ENCODE results near the gene OCA2.
"Not testable (repeated sequence)": the region's sequence is repeated elsewhere in the genome, so short reads cannot be mapped to it uniquely, and the experiment has no call there.

Gene OCA2

DNA sequence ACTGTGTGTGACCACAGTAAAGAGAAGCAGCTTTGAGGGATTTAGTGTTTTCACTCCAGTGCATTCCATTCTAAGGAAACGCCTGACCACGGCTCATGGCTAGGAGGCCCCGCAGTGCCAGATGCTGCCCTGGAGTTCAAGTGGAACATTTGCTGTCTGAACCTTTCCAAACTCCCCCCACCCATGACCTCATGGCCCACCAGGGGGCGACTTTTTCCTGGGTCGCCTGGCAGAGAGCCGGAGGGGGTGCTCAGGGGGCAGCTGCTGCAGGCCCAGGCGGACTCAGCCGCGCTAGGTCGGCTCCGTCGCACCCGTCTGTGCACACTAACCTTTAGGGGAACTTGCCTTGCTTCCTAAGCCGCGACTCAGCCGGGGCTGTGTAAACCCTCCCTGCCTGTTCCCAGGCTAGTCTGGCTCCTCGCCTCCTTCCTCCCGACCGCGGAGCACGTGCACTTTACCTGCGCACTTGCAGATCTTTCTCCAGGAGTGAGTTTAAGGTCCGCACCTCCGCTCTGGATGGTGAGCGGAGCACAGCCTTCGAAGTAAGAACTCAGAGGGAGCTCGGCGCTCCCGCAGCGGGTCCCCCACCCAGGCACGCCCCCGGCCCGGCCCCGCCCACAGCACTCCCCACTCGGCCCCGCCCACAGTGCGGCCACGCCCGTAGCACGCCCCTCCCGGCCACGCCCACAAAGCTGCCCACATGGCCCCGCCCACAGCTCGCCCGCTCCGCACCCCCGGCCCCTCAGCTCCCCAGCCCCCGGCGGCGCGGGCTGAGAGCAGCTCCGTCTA, at the start of gene OCA2:
Gene OCA2 (minus strand): TSS at position 550 of the 789 bp plus-strand sequence. CDS start 17,441 bp downstream, outside the sequence.
- H3K27ac ChIP-seq, result no peak within 1 kb of the TSS
- TF ChIP-seq, protein P1, sequence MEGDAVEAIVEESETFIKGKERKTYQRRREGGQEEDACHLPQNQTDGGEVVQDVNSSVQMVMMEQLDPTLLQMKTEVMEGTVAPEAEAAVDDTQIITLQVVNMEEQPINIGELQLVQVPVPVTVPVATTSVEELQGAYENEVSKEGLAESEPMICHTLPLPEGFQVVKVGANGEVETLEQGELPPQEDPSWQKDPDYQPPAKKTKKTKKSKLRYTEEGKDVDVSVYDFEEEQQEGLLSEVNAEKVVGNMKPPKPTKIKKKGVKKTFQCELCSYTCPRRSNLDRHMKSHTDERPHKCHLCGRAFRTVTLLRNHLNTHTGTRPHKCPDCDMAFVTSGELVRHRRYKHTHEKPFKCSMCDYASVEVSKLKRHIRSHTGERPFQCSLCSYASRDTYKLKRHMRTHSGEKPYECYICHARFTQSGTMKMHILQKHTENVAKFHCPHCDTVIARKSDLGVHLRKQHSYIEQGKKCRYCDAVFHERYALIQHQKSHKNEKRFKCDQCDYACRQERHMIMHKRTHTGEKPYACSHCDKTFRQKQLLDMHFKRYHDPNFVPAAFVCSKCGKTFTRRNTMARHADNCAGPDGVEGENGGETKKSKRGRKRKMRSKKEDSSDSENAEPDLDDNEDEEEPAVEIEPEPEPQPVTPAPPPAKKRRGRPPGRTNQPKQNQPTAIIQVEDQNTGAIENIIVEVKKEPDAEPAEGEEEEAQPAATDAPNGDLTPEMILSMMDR (conservative IDR thresholded peaks at IDR 0.05), result peak; percentile 40

DNA sequence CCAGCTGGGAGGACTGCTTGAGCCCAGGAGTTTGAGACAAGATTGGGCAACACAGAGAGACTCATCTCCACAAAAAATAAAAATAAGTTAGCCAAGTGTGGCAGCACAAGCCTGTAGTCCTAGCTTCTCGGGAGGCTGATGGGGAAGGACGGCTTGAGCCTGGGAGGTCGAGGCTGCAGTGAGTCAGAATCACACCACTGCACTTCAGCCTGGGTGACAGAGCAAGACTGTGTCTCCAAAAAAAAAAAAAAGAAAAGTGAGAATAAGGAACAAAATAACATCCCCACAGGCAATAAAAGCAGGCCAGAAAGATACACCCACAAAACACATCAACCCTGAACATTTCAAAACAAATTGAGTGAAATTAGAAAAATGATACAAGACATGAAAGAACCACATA, 48.7 kb upstream of the OCA2 start:
- TF ChIP-seq, protein P1 (conservative IDR thresholded peaks at IDR 0.05), result no peak

DNA sequence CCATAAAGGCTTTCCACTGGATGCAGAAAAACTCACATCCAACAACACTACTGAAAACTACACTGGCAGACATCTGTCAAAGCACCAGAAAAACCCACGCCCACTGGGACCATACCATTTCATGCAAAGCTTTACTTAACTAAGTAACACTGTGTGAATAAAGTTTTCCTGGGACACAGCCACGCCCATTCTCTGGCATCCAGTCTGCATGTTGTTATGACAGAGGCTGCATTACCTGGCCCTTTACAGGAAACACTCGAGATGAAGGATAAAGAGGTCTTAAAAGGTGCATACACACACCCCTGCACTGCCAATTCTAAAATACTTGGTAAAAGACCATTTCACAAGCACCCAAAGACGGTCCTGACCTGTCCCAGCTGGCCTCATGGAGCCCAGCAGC, 46.3 kb upstream of the OCA2 start:
- H3K27ac ChIP-seq, result not testable (repeated sequence)

More for the DNA sequence above, 48.7 kb upstream of the OCA2 start:
- no peak overlapping the region for H3K27ac ChIP-seq

DNA sequence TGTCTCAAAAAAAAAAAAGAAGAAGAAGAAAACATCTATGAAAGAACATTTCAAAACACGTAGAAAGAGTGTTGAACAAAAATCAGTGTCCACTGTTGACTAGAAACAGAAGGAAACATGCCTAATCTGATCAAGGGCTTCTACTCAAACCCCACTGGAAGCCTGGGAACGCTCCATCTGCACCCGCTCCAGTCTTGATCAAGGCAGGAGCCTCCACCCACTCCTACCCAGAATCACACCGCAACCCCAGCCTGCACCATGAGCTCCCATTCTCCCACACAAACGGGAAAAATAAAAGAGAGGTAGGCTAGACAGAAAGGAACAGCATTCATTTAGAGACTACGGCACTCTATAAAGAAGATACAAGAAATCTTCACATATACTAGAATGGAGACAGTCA, 40.9 kb upstream of the OCA2 start:
- no peak overlapping the region for H3K27ac ChIP-seq
- TF ChIP-seq, protein P1 (conservative IDR thresholded peaks at IDR 0.05), result no peak

DNA sequence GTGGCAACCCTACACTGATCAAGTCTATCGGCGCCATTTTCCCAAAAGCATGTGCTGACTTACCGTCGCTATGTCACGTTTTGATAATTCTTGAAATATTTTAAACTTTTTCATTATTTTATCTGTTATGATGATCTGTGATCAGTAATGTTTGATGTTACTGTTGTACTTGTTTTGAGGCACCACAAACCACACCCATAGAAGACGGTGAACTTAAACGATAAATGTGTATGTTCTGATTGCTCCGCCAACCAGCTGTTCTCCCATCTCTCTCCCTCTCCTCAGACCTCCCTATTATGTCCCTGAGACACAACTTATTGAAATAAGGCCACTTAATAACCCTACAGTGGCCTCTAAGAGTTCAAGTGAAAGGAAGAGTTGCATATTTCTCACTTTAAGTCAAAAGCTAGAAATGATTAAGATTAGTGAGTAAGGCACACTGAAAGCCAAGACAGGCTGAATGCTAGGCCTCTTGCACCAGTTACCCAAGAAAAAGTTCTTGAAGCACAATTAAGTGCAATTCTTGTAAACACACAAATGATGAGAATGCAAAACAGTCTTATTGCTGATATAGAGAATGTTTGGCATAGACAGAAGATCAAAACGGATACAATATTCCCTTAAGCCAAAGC, 38.4 kb upstream of the OCA2 start:
- not testable (repeated sequence) for H3K27ac ChIP-seq

DNA sequence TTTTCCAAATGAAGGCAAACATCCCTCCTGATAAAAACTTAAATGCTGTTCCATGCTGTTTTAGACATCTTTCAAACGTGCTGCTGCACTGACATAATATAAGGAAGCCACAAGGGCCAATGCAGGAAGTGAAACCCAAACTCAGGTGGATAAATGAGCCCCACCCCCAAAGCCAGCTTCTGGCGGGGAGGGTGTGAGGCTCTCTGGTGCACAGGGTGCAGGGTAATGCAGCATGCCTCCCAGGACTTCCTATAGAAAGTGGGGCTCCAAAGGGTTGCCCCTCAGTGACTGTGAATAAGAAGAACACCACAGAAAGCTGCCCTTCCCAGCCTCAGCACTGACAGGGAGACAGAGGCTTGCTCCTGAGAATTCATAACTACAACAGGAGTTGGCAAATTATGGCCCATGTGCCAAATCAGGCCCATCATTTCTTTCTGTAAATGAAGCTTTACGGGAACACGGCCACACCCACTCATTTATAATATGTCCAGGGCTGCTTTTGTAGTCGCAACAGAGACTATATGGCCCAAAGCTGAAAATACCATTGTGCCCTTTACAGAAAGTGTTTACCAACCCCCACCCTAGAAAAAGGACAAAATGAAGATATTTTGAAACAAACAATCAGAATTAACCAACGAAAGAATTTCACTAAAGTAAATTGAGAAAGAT, 37.3 kb upstream of the OCA2 start:
- H3K27ac ChIP-seq, result not testable (repeated sequence)

DNA sequence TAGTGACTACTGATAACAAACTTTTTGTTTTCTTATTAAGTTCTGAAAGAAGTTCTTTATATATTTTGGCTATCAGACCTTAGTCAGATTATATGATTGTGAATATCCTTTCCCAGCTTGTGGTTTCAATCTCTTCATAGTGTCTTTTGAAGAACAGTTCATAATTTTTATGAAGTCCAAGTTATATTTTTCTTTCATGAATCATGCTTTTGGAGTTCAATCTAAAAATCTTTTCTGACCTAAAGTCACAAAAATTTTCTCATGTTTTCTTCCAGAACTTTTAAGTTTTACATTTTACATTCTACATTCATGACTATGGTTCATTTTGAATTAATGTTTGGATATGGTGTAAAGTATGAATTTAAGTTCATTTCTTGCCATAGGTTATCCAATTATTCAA, 34.2 kb upstream of the OCA2 start:
- TF ChIP-seq, protein P1 (conservative IDR thresholded peaks at IDR 0.05), result no peak
- H3K27ac ChIP-seq, result no peak overlapping the region

DNA sequence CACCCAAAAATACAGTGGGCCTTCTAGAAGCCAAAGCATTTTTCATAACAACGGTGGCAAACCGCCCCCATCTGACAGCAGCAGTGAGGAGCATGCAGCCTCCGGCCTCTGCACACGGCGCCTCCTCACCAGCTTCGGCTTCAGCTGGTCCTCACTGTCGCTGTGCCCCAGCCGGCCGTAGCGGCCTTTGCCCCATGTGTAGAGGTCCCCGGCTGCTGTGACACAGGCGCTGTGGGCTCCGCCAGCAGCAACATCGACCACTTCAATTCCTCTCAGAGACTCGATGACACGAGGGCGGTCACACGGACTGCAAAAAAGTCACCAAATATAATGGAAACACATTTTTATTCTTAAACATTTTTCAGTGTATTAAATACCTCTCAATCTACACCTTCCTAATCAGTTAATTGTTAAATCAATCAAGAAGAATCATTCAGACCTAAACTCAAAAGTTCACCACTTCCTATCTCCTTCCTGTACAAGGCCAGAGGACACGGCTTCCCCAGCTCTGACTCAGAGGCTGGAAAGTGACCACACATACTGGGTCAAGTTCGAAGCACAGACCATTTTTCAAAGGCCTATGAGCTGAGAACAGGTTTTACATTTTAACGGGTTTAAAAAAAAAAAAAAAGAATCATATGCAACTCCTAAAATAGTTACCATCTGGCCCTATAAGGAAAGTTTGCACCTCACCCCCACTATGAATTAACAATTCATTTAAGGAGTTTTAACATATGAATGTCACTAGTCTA, 33.6 kb upstream of the OCA2 start:
- TF ChIP-seq, protein P1 (conservative IDR thresholded peaks at IDR 0.05), result no peak

More for the DNA sequence above, 33.6 kb upstream of the OCA2 start:
- H3K27ac ChIP-seq, result no peak overlapping the region

Data from VCaP (cell line).